Measurements from ENCODE around the gene CACNA1G.

The CACNA1G gene

GRCh38 chr17:50570528-50570927 lies 10.0 kb downstream of the CACNA1G start:
- DNase-seq (ENCODE audit: extremely low read depth, low read depth) = no peak
- TF ChIP-seq CTCF (IDR thresholded peaks at IDR 0.05; ENCODE audit: low read depth, low read length, missing control alignments) = no peak
- no peak overlapping the region for H3K4me3 ChIP-seq (replicated peaks; ENCODE audit: low read depth, low read length)

GRCh38 chr17:50571681-50572080 lies 11.2 kb downstream of the CACNA1G start:
- H3K4me3 ChIP-seq (replicated peaks; ENCODE audit: low read depth, low read length) = no peak overlapping the region
- DNase-seq (ENCODE audit: extremely low read depth, low read depth) = no peak
- TF ChIP-seq CTCF (IDR thresholded peaks at IDR 0.05; ENCODE audit: low read depth, low read length, missing control alignments) = no peak

GRCh38 chr17:50572541-50572940 lies 12.0 kb downstream of the CACNA1G start:
- no peak overlapping the region for H3K4me3 ChIP-seq (replicated peaks; ENCODE audit: low read depth, low read length)
- no peak for TF ChIP-seq CTCF (IDR thresholded peaks at IDR 0.05; ENCODE audit: low read depth, low read length, missing control alignments)
- DNase-seq (ENCODE audit: extremely low read depth, low read depth) = no peak

GRCh38 chr17:50573866-50574611 lies 13.5 kb downstream of the CACNA1G start:
- DNase-seq (ENCODE audit: extremely low read depth, low read depth) = no peak
- no peak for TF ChIP-seq CTCF (IDR thresholded peaks at IDR 0.05; ENCODE audit: low read depth, low read length, missing control alignments)
- H3K4me3 ChIP-seq (replicated peaks; ENCODE audit: low read depth, low read length) = no peak overlapping the region

- no peak for DNase-seq (ENCODE audit: extremely low read depth, low read depth)
- TF ChIP-seq CTCF (IDR thresholded peaks at IDR 0.05; ENCODE audit: low read depth, low read length, missing control alignments) = no peak
- H3K4me3 ChIP-seq (replicated peaks; ENCODE audit: low read depth, low read length) = no peak overlapping the region
These were observed 15.2 kb downstream of the CACNA1G start for GRCh38 chr17:50575581-50576210.

- no peak overlapping the region for H3K4me3 ChIP-seq (replicated peaks; ENCODE audit: low read depth, low read length)
- TF ChIP-seq CTCF (IDR thresholded peaks at IDR 0.05; ENCODE audit: low read depth, low read length, missing control alignments) = no peak
These were observed 16.3 kb downstream of the CACNA1G start for GRCh38 chr17:50576864-50577263.

More at GRCh38 chr17:50576864-50577263, 16.3 kb downstream of the CACNA1G start:
- no peak for DNase-seq (ENCODE audit: extremely low read depth, low read depth)
